H1 (cell line): ENCODE data around the gene MYL2. TPM values are rescaled to one million over a fixed set of nuclear protein-coding genes. Genes with fewer than 3 reads are reported as not detected.

Experiments
- NANOG ChIP-seq: IDR thresholded peaks from 2 replicates; pipeline ENCODE4 v1.6.1; 2011; ENCODE audit warnings: low read length, low read depth, mild to moderate bottlenecking, inconsistent platforms; ENCODE audit not compliant: insufficient read depth, poor library complexity, severe bottlenecking
- RXRA ChIP-seq: IDR thresholded peaks from 2 replicates; pipeline ENCODE4 v1.6.1; 2011; ENCODE audit warnings: low read depth, mild to moderate bottlenecking, low read length, moderate library complexity; ENCODE audit not compliant: insufficient read depth
- SP2 ChIP-seq: IDR thresholded peaks from 2 replicates; pipeline ENCODE4 v1.6.1; 2012; ENCODE audit warnings: mild to moderate bottlenecking, low read length, inconsistent platforms
- polyA plus RNA-seq, 7 experiments: library from polyadenylated mRNA; depleted of rRNA in 3 of 7; stranded (reverse) in 5 of 7; unstranded in 2 of 7; fragments of >200 nt in 5 of 7; fragments of 200-250 nt in 2 of 7; gene quantifications; 1 replicate in 5 of 7; 2 replicates in 1 of 7; 4 replicates in 1 of 7; pipeline versions ENCODE4 v1.2.1 to v1.2.3, GENCODE V29; 2011 to 2013; ENCODE audit warnings: missing spikeins in 2 of 7, mixed read lengths in 2 of 7
- total RNA-seq: library from RNA; stranded (reverse); fragmentation: NEBNext Ultra II Directional; extraction: Animal tissue kit (Norgen Biotek cat#: 25700); gene quantifications from 2 replicates; pipeline ENCODE4 v1.2.1, GENCODE V29; 2021

Gene MYL2
- total and polyA plus RNA-seq, 2 of the 8 experiments (the other 6 are each of a cell fraction or from before 2014, with no cell fraction given), result not detected

- TF ChIP-seq NANOG (no peak), SP2 (no peak), RXRA (no peak)
These were observed 32.0 kb downstream of the MYL2 start (continued) for GRCh38 chr12:110888256-110888991.
